Mesendoderm (in vitro differentiated cells): Measurements from ENCODE around the gene PDSS2.
"Not testable (repeated sequence)": the region's sequence is repeated elsewhere in the genome, so short reads cannot be mapped to it uniquely, and the experiment has no call there.

Experiments used
- DNase-seq: peaks from one replicate; pipeline ENCODE4 v3.0.0; 2013
- H2AK5ac ChIP-seq: 2 replicates; pipeline ENCODE4 v1.6.1; 2013; ENCODE audit warnings: low read length, inconsistent platforms
- H2BK120ac ChIP-seq: 2 replicates; pipeline ENCODE4 v1.6.1; 2013; ENCODE audit warnings: low read depth, mild to moderate bottlenecking, low read length, moderate library complexity, mixed read lengths
- H2BK15ac ChIP-seq: replicated peaks from 2 replicates; pipeline ENCODE4 v1.6.1; 2013; ENCODE audit warnings: low read depth, mild to moderate bottlenecking, moderate library complexity
- H2BK5ac ChIP-seq: 2 replicates; pipeline ENCODE4 v1.6.1; 2013; ENCODE audit warnings: low read length, inconsistent platforms
- H3K18ac ChIP-seq: 2 replicates; pipeline ENCODE4 v1.6.1; 2013; ENCODE audit warnings: mild to moderate bottlenecking, low read length, mixed read lengths
- H3K23ac ChIP-seq: one replicate; pipeline ENCODE4 v1.6.1; 2013; ENCODE audit warnings: low read length
- H3K27ac ChIP-seq: 2 replicates; pipeline ENCODE4 v1.5.1; 2013; ENCODE audit warnings: low read depth, mild to moderate bottlenecking, inconsistent platforms, low read length, moderate library complexity
- H3K27me3 ChIP-seq: 2 replicates; pipeline ENCODE4 v1.6.1; 2013; ENCODE audit warnings: low read length, control low read depth, mild to moderate bottlenecking, inconsistent platforms; ENCODE audit not compliant: insufficient read depth, poor library complexity
- H3K36me3 ChIP-seq: 2 replicates; pipeline ENCODE4 v1.6.1; 2013; ENCODE audit warnings: low read length, inconsistent platforms; ENCODE audit not compliant: control insufficient read depth, insufficient read depth
- H3K4ac ChIP-seq: one replicate; pipeline ENCODE4 v1.6.1; 2013; ENCODE audit warnings: low read depth, mild to moderate bottlenecking, low read length, moderate library complexity
- H3K4me1 ChIP-seq: 2 replicates; pipeline ENCODE4 v1.6.1; 2013; ENCODE audit warnings: low read depth, low read length, inconsistent platforms; ENCODE audit not compliant: control insufficient read depth
- H3K4me2 ChIP-seq: 2 replicates; pipeline ENCODE4 v1.6.1; 2013; ENCODE audit warnings: low read length
- H3K4me3 ChIP-seq: 2 replicates; pipeline ENCODE4 v1.5.1; 2013; ENCODE audit warnings: mild to moderate bottlenecking, low read length
- H3K56ac ChIP-seq: one replicate; pipeline ENCODE4 v1.6.1; 2013; ENCODE audit warnings: low read length
- H3K79me1 ChIP-seq: 2 replicates; pipeline ENCODE4 v1.6.1; 2013; ENCODE audit warnings: low read length, inconsistent platforms
- H3K79me2 ChIP-seq: 2 replicates; pipeline ENCODE4 v1.6.1; 2013; ENCODE audit warnings: mild to moderate bottlenecking, low read length; ENCODE audit not compliant: control insufficient read depth, insufficient read depth
- H3K9ac ChIP-seq: 2 replicates; pipeline ENCODE4 v1.6.1; 2013; ENCODE audit warnings: low read length, inconsistent platforms
- H4K5ac ChIP-seq: one replicate; pipeline ENCODE4 v1.6.1; 2013; ENCODE audit warnings: low read length
- H4K8ac ChIP-seq: one replicate; pipeline ENCODE4 v1.6.1; 2013; ENCODE audit warnings: low read depth, mild to moderate bottlenecking, control low read depth, low read length, moderate library complexity
- WGBS: extraction: QIAGEN DNeasy Blood & Tissue Kit; methylation state at CpG from one replicate; pipeline ENCODE4 v1.1.7; 2013; ENCODE audit warnings: low lambda C conversion rate, missing lambda C conversion rate; ENCODE audit not compliant: insufficient coverage; ENCODE audit errors: extremely low coverage; 5-methylcytosine and 5-hydroxymethylcytosine counted together

PDSS2 gene

DNA sequence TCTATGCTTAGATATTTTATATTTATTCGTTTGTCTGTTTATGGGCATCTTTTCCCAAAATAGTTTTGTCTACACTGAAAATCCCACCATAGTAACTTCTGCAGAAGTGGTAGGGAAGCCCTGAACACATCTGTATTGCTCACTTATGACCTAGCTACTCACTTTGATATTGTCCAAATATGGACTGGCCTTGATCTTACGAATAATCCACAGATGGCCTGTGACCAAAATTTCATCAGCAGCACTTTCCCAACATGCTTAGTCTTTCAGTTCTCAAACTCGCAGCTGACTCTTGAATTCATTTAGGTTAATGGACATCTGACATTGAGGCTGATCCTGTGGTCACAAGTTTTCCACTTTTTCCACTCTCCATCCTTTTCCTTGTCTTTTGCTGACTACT lies 263.2 kb downstream of the PDSS2 start:
- Histone ChIP-seq H3K9ac (no peak overlapping the region), H3K56ac (no peak overlapping the region), H3K23ac (no peak overlapping the region), H3K27me3 (no peaks in the 10 kb centered on the region), H3K4me3 (no peak overlapping the region), H3K4me2 (no peak overlapping the region), H2AK5ac (no peak overlapping the region), H3K79me1 (no peaks in the 10 kb centered on the region), H3K36me3 (no peaks in the 10 kb centered on the region), H3K27ac (no peak overlapping the region), H2BK15ac (no peak overlapping the region), H3K79me2 (no peaks in the 10 kb centered on the region), H3K18ac (no peak overlapping the region), H3K4ac (no peak overlapping the region), H2BK5ac (no peak overlapping the region), H4K5ac (no peak overlapping the region), H4K8ac (no peak overlapping the region), H3K4me1 (no peaks in the 10 kb centered on the region), H2BK120ac (no peak overlapping the region)
- no peak for DNase-seq
- no CpG with 5 or more reads among the region's 3 CpGs for WGBS

DNA sequence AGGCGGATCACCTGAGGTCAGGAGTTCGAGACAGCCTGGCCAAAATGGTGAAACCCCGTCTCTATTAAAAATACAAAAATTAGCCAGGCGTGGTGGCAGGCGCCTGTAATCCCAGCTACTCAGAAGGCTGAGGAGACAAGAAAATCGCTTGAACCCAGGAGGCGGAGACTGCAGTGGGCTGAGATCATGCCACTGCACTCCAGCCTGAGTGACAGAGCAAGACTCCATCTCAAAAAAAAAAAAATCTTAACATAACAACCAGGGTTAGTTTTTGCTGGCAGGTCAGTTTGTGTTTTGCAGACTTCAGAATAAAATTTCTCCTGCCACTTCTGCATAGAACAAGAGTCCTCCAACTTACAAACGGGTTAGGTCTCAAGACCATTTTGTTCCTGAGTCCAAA lies 264.6 kb downstream of the PDSS2 start:
- H4K8ac ChIP-seq, H3K4me3 ChIP-seq, H3K9ac ChIP-seq, H2BK15ac ChIP-seq, H3K79me1 ChIP-seq, H3K27ac ChIP-seq, DNase-seq, H3K27me3 ChIP-seq, H3K79me2 ChIP-seq, H3K36me3 ChIP-seq, H4K5ac ChIP-seq, H2AK5ac ChIP-seq, H3K4ac ChIP-seq, H2BK5ac ChIP-seq, H3K56ac ChIP-seq, H2BK120ac ChIP-seq, H3K4me1 ChIP-seq, H3K18ac ChIP-seq, H3K23ac ChIP-seq, H3K4me2 ChIP-seq: not testable (repeated sequence)
- WGBS, result no CpG with 5 or more reads among the region's 8 CpGs

DNA sequence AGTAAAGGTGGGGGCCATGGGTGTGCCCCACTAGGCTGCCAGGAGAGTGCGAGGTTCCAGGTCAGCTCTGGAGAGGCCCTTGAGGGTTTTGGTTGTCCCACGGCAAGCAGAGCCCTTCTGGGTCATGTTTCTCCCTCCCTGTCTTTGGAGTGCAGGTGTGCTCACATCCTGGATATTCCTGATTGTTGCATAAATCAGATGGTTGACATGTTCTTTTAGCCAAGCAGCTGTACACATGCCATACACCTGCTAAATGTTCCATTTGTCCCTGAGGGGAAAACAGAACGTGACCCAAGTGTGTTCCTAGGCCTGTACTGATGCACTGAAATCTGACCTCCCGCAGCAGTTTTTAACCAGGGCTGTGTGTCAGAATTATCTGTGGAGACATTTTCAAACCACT lies 266.5 kb downstream of the PDSS2 start:
- WGBS, result no CpG with 5 or more reads among the region's 4 CpGs
- Histone ChIP-seq H2BK15ac (no peak overlapping the region), H3K27me3 (no peaks in the 10 kb centered on the region), H3K9ac (no peak overlapping the region), H3K36me3 (no peaks in the 10 kb centered on the region), H3K4me3 (no peak overlapping the region), H4K5ac (no peak overlapping the region), H3K18ac (no peak overlapping the region), H3K4me1 (no peaks in the 10 kb centered on the region), H4K8ac (no peak overlapping the region), H3K27ac (no peak overlapping the region), H3K4ac (no peak overlapping the region), H2BK5ac (no peak overlapping the region), H3K23ac (no peak overlapping the region), H3K56ac (no peak overlapping the region), H3K79me2 (no peaks in the 10 kb centered on the region), H3K4me2 (no peak overlapping the region), H2AK5ac (no peak overlapping the region), H3K79me1 (no peaks in the 10 kb centered on the region), H2BK120ac (no peak overlapping the region)
- DNase-seq, result no peak

DNA sequence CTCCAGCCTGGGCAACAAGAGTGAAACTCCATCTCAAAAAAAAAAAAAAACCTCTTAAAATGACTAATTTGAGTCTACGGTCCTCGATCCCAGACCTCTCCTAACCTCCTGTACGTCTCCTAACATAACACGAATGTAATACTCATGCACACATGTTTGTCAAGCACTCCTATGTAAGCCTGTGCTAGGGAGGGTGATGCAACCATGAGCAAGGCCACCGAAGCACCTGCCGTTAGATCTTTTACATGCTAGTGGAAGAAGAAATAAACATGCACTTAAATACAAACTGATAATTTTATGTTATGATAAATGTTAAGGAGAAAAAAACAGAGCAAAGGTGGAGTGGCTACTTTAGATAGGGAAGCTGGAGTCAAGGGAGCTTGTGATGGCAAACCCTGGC lies 271.7 kb downstream of the PDSS2 start:
- no peak overlapping the region for H3K9ac ChIP-seq
- H3K36me3 ChIP-seq, result no peaks in the 10 kb centered on the region
- H3K27me3 ChIP-seq, result no peaks in the 10 kb centered on the region
- no peak overlapping the region for H3K27ac ChIP-seq
- no peaks in the 10 kb centered on the region for H3K4me1 ChIP-seq
- H3K4me3 ChIP-seq, result no peak overlapping the region
- H3K23ac ChIP-seq, result no peak overlapping the region
- no peak overlapping the region for H2AK5ac ChIP-seq
- no peaks in the 10 kb centered on the region for H3K79me1 ChIP-seq
- no peak overlapping the region for H3K18ac ChIP-seq
- H3K4me2 ChIP-seq, result no peak overlapping the region
- no peak overlapping the region for H2BK15ac ChIP-seq
- H4K8ac ChIP-seq, result no peak overlapping the region
- no peak overlapping the region for H2BK5ac ChIP-seq
- no peaks in the 10 kb centered on the region for H3K79me2 ChIP-seq
- H2BK120ac ChIP-seq, result no peak overlapping the region
- WGBS, result no CpG with 5 or more reads among the region's 6 CpGs
- H3K56ac ChIP-seq, result no peak overlapping the region
- DNase-seq, result no peak
- no peak overlapping the region for H3K4ac ChIP-seq
- no peak overlapping the region for H4K5ac ChIP-seq

DNA sequence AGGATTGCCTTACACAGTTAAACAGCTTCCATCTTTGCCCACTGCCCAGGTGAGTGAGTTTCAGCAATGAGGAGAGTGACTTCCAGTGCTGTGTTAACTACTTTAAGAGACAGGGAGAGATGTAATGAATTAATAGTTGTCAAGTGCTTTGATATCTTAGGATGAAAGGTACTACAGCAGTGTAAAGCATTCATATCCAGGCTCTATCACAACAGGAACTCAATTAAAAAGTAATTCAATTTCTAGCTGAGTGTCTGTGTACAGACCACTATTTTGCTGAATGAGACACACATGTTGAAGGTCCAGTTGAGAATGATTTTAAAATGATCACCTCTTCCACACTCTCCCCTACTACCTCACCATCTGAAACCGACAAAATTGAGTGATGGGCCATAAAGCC lies 273.3 kb downstream of the PDSS2 start:
- Histone ChIP-seq H3K23ac (no peak overlapping the region), H3K4me2 (no peak overlapping the region), H3K36me3 (no peaks in the 10 kb centered on the region), H3K27ac (no peak overlapping the region), H4K8ac (no peak overlapping the region), H3K56ac (no peak overlapping the region), H2BK15ac (no peak overlapping the region), H2BK5ac (no peak overlapping the region), H3K4me3 (no peak overlapping the region), H4K5ac (no peak overlapping the region), H3K27me3 (no peaks in the 10 kb centered on the region), H2BK120ac (no peak overlapping the region), H3K9ac (no peak overlapping the region), H2AK5ac (no peak overlapping the region), H3K4me1 (no peaks in the 10 kb centered on the region), H3K4ac (no peak overlapping the region), H3K79me2 (no peaks in the 10 kb centered on the region), H3K79me1 (no peaks in the 10 kb centered on the region), H3K18ac (no peak overlapping the region)
- WGBS, result no CpG with 5 or more reads among the region's 1 CpG
- no peak for DNase-seq

DNA sequence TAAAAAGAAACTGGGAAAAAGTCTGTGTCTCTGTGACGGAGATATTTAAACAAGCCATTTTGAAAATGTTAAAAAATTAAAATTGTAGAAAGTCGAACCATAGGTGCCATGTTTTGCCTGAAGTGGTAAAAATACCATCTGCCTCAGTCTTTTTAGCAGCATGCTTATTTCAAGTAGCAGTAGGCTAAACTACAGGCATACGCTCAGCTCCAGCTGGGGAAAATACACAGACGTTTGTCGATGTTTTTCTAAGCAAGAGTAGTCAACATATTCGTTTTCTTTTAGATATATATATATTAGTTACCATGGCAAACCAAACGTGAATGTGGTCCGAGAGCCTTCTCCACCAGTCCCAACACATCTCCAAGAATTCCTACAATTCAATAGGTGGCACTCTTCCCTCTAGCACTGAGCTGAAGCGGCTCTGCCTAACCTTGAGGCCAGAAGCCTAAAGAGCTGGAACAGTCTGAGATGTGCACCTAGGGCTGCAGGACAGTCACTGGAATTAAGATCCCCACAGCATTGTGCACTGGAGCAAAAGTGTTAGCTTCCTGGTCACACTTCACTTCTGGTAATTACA lies 273.9 kb downstream of the PDSS2 start:
- DNase-seq, result peak; percentile 58
- Histone ChIP-seq H3K56ac (no peak overlapping the region), H3K27ac (no peak overlapping the region), H4K5ac (no peak overlapping the region), H2BK5ac (no peak overlapping the region), H3K27me3 (no peaks in the 10 kb centered on the region), H2AK5ac (no peak overlapping the region), H3K4me3 (no peak overlapping the region), H4K8ac (no peak overlapping the region), H3K23ac (no peak overlapping the region), H3K9ac (no peak overlapping the region), H3K79me2 (no peaks in the 10 kb centered on the region), H3K4me1 (no peaks in the 10 kb centered on the region), H3K18ac (no peak overlapping the region), H3K36me3 (no peaks in the 10 kb centered on the region), H3K4me2 (no peak overlapping the region), H3K79me1 (no peaks in the 10 kb centered on the region), H2BK15ac (no peak overlapping the region), H3K4ac (no peak overlapping the region), H2BK120ac (no peak overlapping the region)
- no CpG with 5 or more reads among the region's 9 CpGs for WGBS
